ENCODE data around the gene HOXC11. TPM values are rescaled to one million over a fixed set of nuclear protein-coding genes. Genes with fewer than 3 reads are reported as not detected.

HOXC11 gene
- total RNA-seq, 4 donors from 2014 or later = 0.20 to 0.63 (median 0.60) TPM; not detected in 1

- no peak for DNase-seq (ENCODE audit: low spot score in 2 of 2)
- Histone ChIP-seq H3K27ac (peak overlapping the region; percentile 65 to 99 (median 86)), H3K4me1 (peaks cover 0 to 88% (median 16%) of the 10 kb centered on the region in 4 donors), H3K4me3 (peak overlapping the region in 3 of 4 donors; percentile 30 to 49 (median 44)), H3K36me3 (peaks cover 0 to 4% (median 0%) of the 10 kb centered on the region in 3 donors), H3K27me3 (peaks cover 0 to 52% of the 10 kb centered on the region in 2 donors), H3K9me3 (no peaks in the 10 kb centered on the region)
- TF ChIP-seq POLR2A (IDR thresholded peaks at IDR 0.05) = no peak
- TF ChIP-seq CTCF (IDR thresholded peaks at IDR 0.05) = no peak
- TF ChIP-seq EP300 (IDR thresholded peaks at IDR 0.05) = no peak
- WGBS, 2 donors = 37 to 46% methylated on average over 20 of the region's 20 CpGs
Measured at GRCh38 chr12:54004063-54004840, 31.3 kb downstream of the HOXC11 start.

- Histone ChIP-seq H3K27ac (peak overlapping the region; percentile 65 to 99 (median 81)), H3K36me3 (peaks cover 0 to 4% (median 0%) of the 10 kb centered on the region in 3 donors), H3K4me1 (peaks cover 0 to 90% (median 19%) of the 10 kb centered on the region in 4 donors), H3K27me3 (peaks cover 0 to 52% of the 10 kb centered on the region in 2 donors), H3K9me3 (no peaks in the 10 kb centered on the region), H3K4me3 (peak overlapping the region; percentile 26 to 49 (median 37))
- TF ChIP-seq CTCF (IDR thresholded peaks at IDR 0.05) = no peak
- TF ChIP-seq EP300 (IDR thresholded peaks at IDR 0.05) = peak in 1 of 2 donors; percentile 59
- no peak for TF ChIP-seq POLR2A (IDR thresholded peaks at IDR 0.05)
- WGBS, 2 donors = 13 to 21% methylated on average over 31 of the region's 31 CpGs
- DNase-seq (ENCODE audit: low spot score in 2 of 2) = no peak
Measured at GRCh38 chr12:54004841-54005530, 32.1 kb downstream of the HOXC11 start.

- WGBS, 2 donors = 4 to 6% methylated on average over 26 of the region's 26 CpGs
- Histone ChIP-seq H3K36me3 (peaks cover 0 to 4% (median 0%) of the 10 kb centered on the region in 3 donors), H3K27me3 (peaks cover 0 to 48% of the 10 kb centered on the region in 2 donors), H3K27ac (peak overlapping the region; percentile 65 to 99 (median 81)), H3K4me3 (peak overlapping the region; percentile 26 to 49 (median 37)), H3K4me1 (peaks cover 0 to 89% (median 17%) of the 10 kb centered on the region in 4 donors), H3K9me3 (no peaks in the 10 kb centered on the region)
- DNase-seq (ENCODE audit: low spot score in 2 of 2) = no peak
- TF ChIP-seq POLR2A (IDR thresholded peaks at IDR 0.05) (no peak), EP300 (IDR thresholded peaks at IDR 0.05) (no peak)
Measured at GRCh38 chr12:54005531-54005852, 32.6 kb downstream of the HOXC11 start.

- peak overlapping the region; percentile 30 to 49 (median 41) for H3K4me3 ChIP-seq
- peak overlapping the region; percentile 65 to 99 (median 81) for H3K27ac ChIP-seq
- H3K9me3 ChIP-seq = no peaks in the 10 kb centered on the region
- TF ChIP-seq POLR2A (IDR thresholded peaks at IDR 0.05) = peak in 1 of 2 donors; percentile 27
- peak; percentile 86 to 98 (median 92) for TF ChIP-seq CTCF (IDR thresholded peaks at IDR 0.05)
- peak in 1 of 2 donors; percentile 74 for TF ChIP-seq EP300 (IDR thresholded peaks at IDR 0.05)
- H3K27me3 ChIP-seq = peaks cover 0 to 46% of the 10 kb centered on the region in 2 donors
- DNase-seq (ENCODE audit: low spot score in 2 of 2) = peak; percentile 92 to 97
- peaks cover 0 to 4% (median 0%) of the 10 kb centered on the region in 3 donors for H3K36me3 ChIP-seq
- 8 to 12% methylated on average over 27 to 39 of the region's 39 CpGs for WGBS, 2 donors
- H3K4me1 ChIP-seq = peaks cover 0 to 89% (median 17%) of the 10 kb centered on the region in 4 donors
Measured at GRCh38 chr12:54005853-54006558, 33.1 kb downstream of the HOXC11 start.

- Histone ChIP-seq H3K4me1 (peaks cover 0 to 89% (median 17%) of the 10 kb centered on the region in 4 donors), H3K4me3 (peak overlapping the region; percentile 30 to 49 (median 41)), H3K27ac (peak overlapping the region; percentile 65 to 99 (median 79)), H3K27me3 (peaks cover 0 to 51% of the 10 kb centered on the region in 2 donors), H3K36me3 (peaks cover 0 to 4% (median 0%) of the 10 kb centered on the region in 3 donors), H3K9me3 (no peaks in the 10 kb centered on the region)
- TF ChIP-seq EP300 (IDR thresholded peaks at IDR 0.05) (no peak), CTCF (IDR thresholded peaks at IDR 0.05) (no peak), POLR2A (IDR thresholded peaks at IDR 0.05) (no peak)
- no peak for DNase-seq (ENCODE audit: low spot score in 2 of 2)
- 30 to 34% methylated on average over 20 to 22 of the region's 22 CpGs for WGBS, 2 donors
Measured at GRCh38 chr12:54006559-54007220, 33.8 kb downstream of the HOXC11 start.

All from tibial nerve (tissue), 4 donors.